ENCODE measurements around the gene HDAC3.
A peak's percentile ranks its signal among the peaks of the same experiment; 100 is the strongest.

HDAC3 gene

DNA sequence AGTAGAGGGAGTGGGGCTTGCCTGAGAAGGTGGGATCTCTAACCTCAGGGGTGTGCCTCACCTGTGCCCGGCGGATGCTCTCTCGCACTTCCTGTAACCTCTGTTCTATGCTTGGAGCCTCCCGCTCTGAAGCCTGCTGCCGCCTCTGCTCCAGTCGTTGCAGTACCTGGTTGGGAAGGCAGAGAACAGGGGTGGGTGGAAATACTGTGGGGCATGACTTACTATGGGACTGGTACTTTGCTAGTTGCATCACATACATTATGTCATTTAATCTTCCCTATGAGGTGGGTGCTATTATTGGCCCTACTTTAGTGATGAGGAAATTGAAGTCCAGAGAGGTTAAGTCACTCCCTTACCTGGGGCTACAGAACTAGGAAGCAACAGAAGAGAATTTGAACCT, 9.4 kb upstream of the HDAC3 start:
- ChIA-PET CTCF (interaction anchor here (1.4 kb wide), 1 partner anchor 234 kb away, joined by 4 read pairs; no protein-coding TSS in a partner anchor), POLR2A (interaction anchor here (1.4 kb wide), 1 partner anchor 275 kb away, joined by 4 read pairs; no protein-coding TSS in a partner anchor)
- Histone ChIP-seq H3K4me1 (ENCODE audit: control insufficient read depth, insufficient read depth, low read length) (no peaks in the 10 kb centered on the region), H3K9me3 (ENCODE audit: control insufficient read depth, insufficient read depth, low read depth, low read length) (no peaks in the 10 kb centered on the region), H3K27ac (ENCODE audit: extremely low read depth, low read depth, low read length) (no peak overlapping the region), H3K36me3 (ENCODE audit: control insufficient read depth in 2 of 2, insufficient read depth in 1 of 2, low read length in 2 of 2) (peaks cover 0 to 25% of the 10 kb centered on the region in 2 experiments; a peak in 1 of 3 replicates), H3K4me3 (ENCODE audit: low read depth, low read length) (no peak overlapping the region)
- no peak for TF ChIP-seq HOXA7 (CRISPR knock-in tag; IDR thresholded peaks at IDR 0.05; ENCODE audit: borderline replicate concordance)
- TF ChIP-seq, protein P1, sequence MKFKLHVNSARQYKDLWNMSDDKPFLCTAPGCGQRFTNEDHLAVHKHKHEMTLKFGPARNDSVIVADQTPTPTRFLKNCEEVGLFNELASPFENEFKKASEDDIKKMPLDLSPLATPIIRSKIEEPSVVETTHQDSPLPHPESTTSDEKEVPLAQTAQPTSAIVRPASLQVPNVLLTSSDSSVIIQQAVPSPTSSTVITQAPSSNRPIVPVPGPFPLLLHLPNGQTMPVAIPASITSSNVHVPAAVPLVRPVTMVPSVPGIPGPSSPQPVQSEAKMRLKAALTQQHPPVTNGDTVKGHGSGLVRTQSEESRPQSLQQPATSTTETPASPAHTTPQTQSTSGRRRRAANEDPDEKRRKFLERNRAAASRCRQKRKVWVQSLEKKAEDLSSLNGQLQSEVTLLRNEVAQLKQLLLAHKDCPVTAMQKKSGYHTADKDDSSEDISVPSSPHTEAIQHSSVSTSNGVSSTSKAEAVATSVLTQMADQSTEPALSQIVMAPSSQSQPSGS (tag by site-specific recombination; IDR thresholded peaks at IDR 0.05; ENCODE audit: low read depth): peak; percentile 30; the same call in 1 of the 2 replicates
- TF ChIP-seq ZNF629 (tag by site-specific recombination; IDR thresholded peaks at IDR 0.05): 0 out of 2 replicates have a peak, but pooled peaks have one; percentile 16

DNA sequence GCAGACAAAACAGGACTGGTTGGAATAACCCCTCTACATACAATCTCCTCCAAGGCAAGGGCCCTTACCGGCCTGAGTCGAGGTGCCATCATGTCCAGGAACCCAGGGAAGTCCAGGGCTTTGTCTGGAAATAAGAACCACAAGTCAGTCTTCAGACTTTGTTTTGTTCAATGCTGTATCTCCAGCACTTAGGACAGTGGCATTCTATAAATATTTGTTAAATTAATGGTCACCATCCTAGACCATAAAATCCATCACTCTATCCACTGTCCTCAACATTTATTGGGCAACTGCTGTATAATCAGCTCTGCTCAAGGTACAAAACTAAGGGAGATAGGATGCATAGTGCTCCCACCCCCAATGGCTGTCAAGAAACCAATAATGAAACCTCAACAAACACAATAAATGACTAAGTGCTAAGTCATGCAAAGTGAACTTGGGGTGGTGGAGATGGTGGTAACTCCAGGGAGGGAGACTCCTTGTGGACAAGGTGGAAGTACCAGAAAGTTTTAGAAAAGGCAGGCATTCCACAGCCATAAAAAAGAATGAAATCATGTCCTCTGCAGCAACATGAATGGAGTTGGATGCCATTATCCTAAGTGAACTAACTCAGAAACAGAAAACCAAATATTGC, 5.1 kb upstream of the HDAC3 start:
- H3K27ac ChIP-seq (ENCODE audit: extremely low read depth, low read depth, low read length): no peak overlapping the region
- H3K9me3 ChIP-seq (ENCODE audit: control insufficient read depth, insufficient read depth, low read depth, low read length): no peaks in the 10 kb centered on the region
- CTCF ChIA-PET: interaction anchor here (0.9 to 2.2 kb wide), 8 partner anchors 11 to 183 kb away, joined by 3 to 10 read pairs (median 3); partner anchors contain the start of gene DIAPH1
- no peak overlapping the region for H3K4me3 ChIP-seq (ENCODE audit: low read depth, low read length)
- H3K36me3 ChIP-seq (ENCODE audit: control insufficient read depth in 2 of 2, insufficient read depth in 1 of 2, low read length in 2 of 2): peaks cover 0 to 39% of the 10 kb centered on the region in 2 experiments; a peak in 1 of 3 replicates
- no peaks in the 10 kb centered on the region; the same call in 1 of the 2 replicates for H3K4me1 ChIP-seq (ENCODE audit: control insufficient read depth, insufficient read depth, low read length)
- TF ChIP-seq ZEB2 (tag by site-specific recombination; IDR thresholded peaks at IDR 0.05) (peak; percentile 17; the same call in 1 of the 2 replicates), ZNF112 (tag by site-specific recombination; IDR thresholded peaks at IDR 0.05) (no peak), ZNF660 (tag by site-specific recombination; IDR thresholded peaks at IDR 0.05) (peak; percentile 65), ZNF654 (tag by site-specific recombination; IDR thresholded peaks at IDR 0.05; ENCODE audit: low read depth) (peak; percentile 11; the same call in 1 of the 2 replicates), SP3 (tag by site-specific recombination; IDR thresholded peaks at IDR 0.05) (peak; percentile 31; the same call in 1 of the 2 replicates), GLIS1 (tag by site-specific recombination; IDR thresholded peaks at IDR 0.05) (0 out of 2 replicates have a peak, but pooled peaks have one; percentile 7), ZNF629 (tag by site-specific recombination; IDR thresholded peaks at IDR 0.05) (peak; percentile 36; the same call in 1 of the 2 replicates), PRDM1 (tag by site-specific recombination; IDR thresholded peaks at IDR 0.05) (peak; percentile 91), ZNF664 (tag by site-specific recombination; IDR thresholded peaks at IDR 0.05) (0 out of 2 replicates have a peak, but pooled peaks have one; percentile 31), ZFP37 (tag by site-specific recombination; IDR thresholded peaks at IDR 0.05) (no peak), SALL2 (tag by site-specific recombination; IDR thresholded peaks at IDR 0.05; ENCODE audit: borderline replicate concordance) (no peak)
- TF ChIP-seq, protein P2, sequence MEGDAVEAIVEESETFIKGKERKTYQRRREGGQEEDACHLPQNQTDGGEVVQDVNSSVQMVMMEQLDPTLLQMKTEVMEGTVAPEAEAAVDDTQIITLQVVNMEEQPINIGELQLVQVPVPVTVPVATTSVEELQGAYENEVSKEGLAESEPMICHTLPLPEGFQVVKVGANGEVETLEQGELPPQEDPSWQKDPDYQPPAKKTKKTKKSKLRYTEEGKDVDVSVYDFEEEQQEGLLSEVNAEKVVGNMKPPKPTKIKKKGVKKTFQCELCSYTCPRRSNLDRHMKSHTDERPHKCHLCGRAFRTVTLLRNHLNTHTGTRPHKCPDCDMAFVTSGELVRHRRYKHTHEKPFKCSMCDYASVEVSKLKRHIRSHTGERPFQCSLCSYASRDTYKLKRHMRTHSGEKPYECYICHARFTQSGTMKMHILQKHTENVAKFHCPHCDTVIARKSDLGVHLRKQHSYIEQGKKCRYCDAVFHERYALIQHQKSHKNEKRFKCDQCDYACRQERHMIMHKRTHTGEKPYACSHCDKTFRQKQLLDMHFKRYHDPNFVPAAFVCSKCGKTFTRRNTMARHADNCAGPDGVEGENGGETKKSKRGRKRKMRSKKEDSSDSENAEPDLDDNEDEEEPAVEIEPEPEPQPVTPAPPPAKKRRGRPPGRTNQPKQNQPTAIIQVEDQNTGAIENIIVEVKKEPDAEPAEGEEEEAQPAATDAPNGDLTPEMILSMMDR (tag by site-specific recombination; IDR thresholded peaks at IDR 0.05): 0 out of 2 replicates have a peak, but pooled peaks have one; percentile 25
- TF ChIP-seq, protein P3, sequence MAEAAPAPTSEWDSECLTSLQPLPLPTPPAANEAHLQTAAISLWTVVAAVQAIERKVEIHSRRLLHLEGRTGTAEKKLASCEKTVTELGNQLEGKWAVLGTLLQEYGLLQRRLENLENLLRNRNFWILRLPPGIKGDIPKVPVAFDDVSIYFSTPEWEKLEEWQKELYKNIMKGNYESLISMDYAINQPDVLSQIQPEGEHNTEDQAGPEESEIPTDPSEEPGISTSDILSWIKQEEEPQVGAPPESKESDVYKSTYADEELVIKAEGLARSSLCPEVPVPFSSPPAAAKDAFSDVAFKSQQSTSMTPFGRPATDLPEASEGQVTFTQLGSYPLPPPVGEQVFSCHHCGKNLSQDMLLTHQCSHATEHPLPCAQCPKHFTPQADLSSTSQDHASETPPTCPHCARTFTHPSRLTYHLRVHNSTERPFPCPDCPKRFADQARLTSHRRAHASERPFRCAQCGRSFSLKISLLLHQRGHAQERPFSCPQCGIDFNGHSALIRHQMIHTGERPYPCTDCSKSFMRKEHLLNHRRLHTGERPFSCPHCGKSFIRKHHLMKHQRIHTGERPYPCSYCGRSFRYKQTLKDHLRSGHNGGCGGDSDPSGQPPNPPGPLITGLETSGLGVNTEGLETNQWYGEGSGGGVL (tag by site-specific recombination; IDR thresholded peaks at IDR 0.05): peak; percentile 62
- POLR2A ChIA-PET: interaction anchor here (0.9 kb wide), 1 partner anchor 23 kb away, joined by 3 read pairs; the partner anchor contains the start of gene DIAPH1

Measured in HEK293 (cell line).